GM12874 (cell line): ENCODE data around the gene KIF16B.

ENCODE experiments used
- CTCF ChIP-seq: IDR thresholded peaks from 2 replicates; pipeline ENCODE4 v1.5.1; 2011; ENCODE audit warnings: low read depth, mild to moderate bottlenecking, control low read depth, low read length, moderate library complexity; ENCODE audit not compliant: insufficient read depth

Gene KIF16B

GRCh38 chr20:16438100-16438499 lies 135.1 kb downstream of the KIF16B start:
- TF ChIP-seq CTCF: no peak

- TF ChIP-seq CTCF: no peak
These were observed 135.8 kb downstream of the KIF16B start for GRCh38 chr20:16437387-16437996.

GRCh38 chr20:16434062-16434664 lies 139.1 kb downstream of the KIF16B start:
- peak; percentile 82 for TF ChIP-seq CTCF

GRCh38 chr20:16433293-16433580 lies 140.0 kb downstream of the KIF16B start:
- TF ChIP-seq CTCF: no peak

GRCh38 chr20:16432466-16433292 lies 140.6 kb downstream of the KIF16B start:
- no peak for TF ChIP-seq CTCF

GRCh38 chr20:16428112-16428511 lies 145.1 kb downstream of the KIF16B start:
- no peak for TF ChIP-seq CTCF

- TF ChIP-seq CTCF: no peak
These were observed 145.7 kb downstream of the KIF16B start for GRCh38 chr20:16427571-16427970.
